ENCODE results near the gene SEH1L.
A peak's percentile ranks its signal among the peaks of the same experiment; 100 is the strongest.

- peak; percentile 84 for TF ChIP-seq CTCF (IDR thresholded peaks at IDR 0.05; ENCODE audit: low read length)
- TF ChIP-seq EZH2 (IDR thresholded peaks at IDR 0.05; ENCODE audit: borderline replicate concordance, low read length): no peak
Observed at GRCh38 chr18:13003466-13003896, 55.7 kb downstream of the SEH1L start.
